Thyroid gland (tissue), 4 donors: Measurements from ENCODE around the gene SFT2D2. TPM values are rescaled to one million over a fixed set of nuclear protein-coding genes. Genes with fewer than 3 reads are reported as not detected.
A peak's percentile ranks its signal among the peaks of the same experiment; 100 is the strongest.

Source experiments
- DNase-seq, 2 donors: peaks; one replicate each; pipeline ENCODE4 v3.0.0-alpha.2; 2019
- H3K27ac ChIP-seq, 3 donors: fragments of 200-600 bp; sonication (generic); 1 replicate in 2 of 3; 2 replicates in 1 of 3; pipeline ENCODE4 v1.5.1; 2016 to 2019; ENCODE audit warnings: mild to moderate bottlenecking in 1 of 3, moderate library complexity in 1 of 3
- H3K27me3 ChIP-seq: fragments of 200-600 bp; sonication (generic); one replicate; pipeline ENCODE4 v1.5.1; 2019
- H3K36me3 ChIP-seq, 2 donors: fragments of 200-600 bp; sonication (generic); one replicate each; pipeline ENCODE4 v1.5.1; 2016 to 2019
- H3K4me1 ChIP-seq, 2 donors: fragments of 200-600 bp; sonication (generic); one replicate each; pipeline ENCODE4 v1.5.1; 2017 to 2019
- H3K4me3 ChIP-seq, 3 donors: fragments of 200-600 bp; sonication (generic); replicated peaks in 1 of 3; 1 replicate in 2 of 3; 2 replicates in 1 of 3; pipeline ENCODE4 v1.5.1; 2016; ENCODE audit warnings: mild to moderate bottlenecking in 1 of 3
- H3K9me3 ChIP-seq: fragments of 200-600 bp; sonication (generic); one replicate; pipeline ENCODE4 v1.5.1; 2017
- CTCF ChIP-seq, 6 experiments: fragments of 200-600 bp in 3 of 6; fragments of 450-650 bp in 3 of 6; sonication (generic) in 3 of 6; IDR thresholded peaks; one replicate each; pipeline ENCODE4 v1.5.1; 2016 to 2019; ENCODE audit warnings: antibody characterized with exemption in 6 of 6, mild to moderate bottlenecking in 2 of 6, inconsistent platforms in 1 of 6, moderate library complexity in 1 of 6
- POLR2A ChIP-seq, 2 donors: fragments of 450-650 bp; IDR thresholded peaks; one replicate each; pipeline ENCODE4 v1.6.1; 2017; ENCODE audit warnings: antibody characterized with exemption in 2 of 2, mild to moderate bottlenecking in 2 of 2, moderate library complexity in 1 of 2
- WGBS, 2 donors: methylation state at CpG; one replicate each; pipeline ENCODE4 v1.1.5; 2017; 5-methylcytosine and 5-hydroxymethylcytosine counted together
- intact Hi-C: fragments of 100-400 bp; cut with DNase I; formaldehyde crosslinking; loops from one replicate; pipeline ENCODE4 v1.15.1; 2023
- total RNA-seq, 4 donors: library from RNA; depleted of rRNA; stranded (reverse); fragments of >200 nt; gene quantifications; one replicate each; pipeline ENCODE4 v1.2.3, GENCODE V29; 2016

Gene SFT2D2
- total RNA-seq, 4 donors from 2014 or later = 41.2 to 72.3 (median 53.9) TPM

GRCh38 chr1:168223261-168223660 lies 2.5 kb upstream of the SFT2D2 start:
- no peak for TF ChIP-seq CTCF (IDR thresholded peaks at IDR 0.05)
- TF ChIP-seq POLR2A (IDR thresholded peaks at IDR 0.05) = no peak
- intact Hi-C loops = no loop called here
- Histone ChIP-seq H3K4me1 (peaks cover 7 to 14% of the 10 kb centered on the region in 2 donors), H3K36me3 (no peaks in the 10 kb centered on the region), H3K27me3 (no peaks in the 10 kb centered on the region), H3K4me3 (no peak overlapping the region), H3K27ac (no peak overlapping the region), H3K9me3 (no peaks in the 10 kb centered on the region)
- DNase-seq = no peak

DNA sequence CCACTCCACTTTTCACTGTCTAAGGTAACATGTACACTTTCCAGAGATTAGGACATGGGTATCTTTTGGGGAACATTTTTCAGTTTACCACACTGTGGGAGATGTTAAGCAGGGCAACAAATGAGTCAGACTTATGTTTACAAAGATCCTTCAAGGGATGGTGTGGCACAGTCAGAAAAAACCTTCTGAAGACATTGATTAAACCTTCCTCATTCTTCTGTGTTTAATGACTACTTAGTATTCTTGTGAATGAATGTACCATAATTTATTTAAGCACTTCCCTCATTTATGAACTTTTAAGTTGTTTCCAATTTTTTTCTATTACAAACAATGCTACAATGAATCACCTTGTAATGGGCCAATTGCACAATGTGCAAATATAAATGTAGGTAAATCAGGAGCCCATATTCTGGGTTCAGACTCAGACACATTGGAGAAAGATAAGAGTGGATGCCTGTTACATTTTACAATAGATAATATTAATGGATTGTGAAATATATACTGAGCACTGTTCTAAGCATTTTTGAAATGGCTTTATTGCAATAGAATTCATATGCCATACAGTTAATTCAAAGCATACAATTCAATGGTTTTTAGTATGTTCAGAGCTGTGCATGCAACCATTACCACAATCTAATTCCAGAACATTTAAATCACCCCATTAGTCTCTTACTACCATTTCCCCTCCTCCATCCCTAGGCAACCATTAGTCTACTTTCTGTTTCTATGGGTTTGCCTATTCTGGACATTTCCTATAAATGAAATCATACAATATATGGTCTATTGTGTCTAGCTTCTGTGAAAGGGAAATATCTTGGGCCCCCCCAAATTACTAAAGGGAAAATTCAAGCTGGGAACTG lies 1.9 kb upstream of the SFT2D2 start:
- intact Hi-C loops = no loop called here
- Histone ChIP-seq H3K4me1 (peaks cover 14 to 18% of the 10 kb centered on the region in 2 donors), H3K27me3 (no peaks in the 10 kb centered on the region), H3K9me3 (no peaks in the 10 kb centered on the region), H3K27ac (no peak overlapping the region), H3K36me3 (no peaks in the 10 kb centered on the region), H3K4me3 (no peak overlapping the region)
- TF ChIP-seq CTCF (IDR thresholded peaks at IDR 0.05) (no peak), POLR2A (IDR thresholded peaks at IDR 0.05) (no peak)
- no peak for DNase-seq

DNA sequence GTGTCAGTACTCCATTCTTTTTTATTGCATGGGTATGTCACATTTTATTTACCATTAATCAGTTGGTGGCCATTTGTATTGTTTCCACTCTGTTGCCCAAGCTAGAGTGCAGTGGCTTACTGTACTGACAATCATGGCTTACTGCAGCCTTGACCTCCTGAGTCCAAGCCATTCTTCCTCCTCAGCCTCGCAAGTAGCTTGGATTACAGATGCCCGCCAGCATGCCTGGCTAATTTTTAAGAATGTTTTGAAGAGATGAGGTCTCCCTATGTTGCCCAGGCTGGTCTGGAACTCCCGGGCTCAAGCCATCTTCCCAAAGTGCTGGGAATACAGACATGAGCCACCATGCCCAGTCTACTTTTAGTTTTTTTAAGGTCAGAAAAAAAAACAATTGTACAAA lies 813 bp upstream of the SFT2D2 start:
- Histone ChIP-seq H3K4me3 (peak overlapping the region in 1 of 3 donors; percentile 93), H3K36me3 (no peaks in the 10 kb centered on the region), H3K27me3 (no peaks in the 10 kb centered on the region), H3K9me3 (no peaks in the 10 kb centered on the region), H3K27ac (no peak overlapping the region), H3K4me1 (peaks cover 16 to 26% of the 10 kb centered on the region in 2 donors)
- DNase-seq = peak in 1 of 2 donors; percentile 15
- 56 to 67% methylated on average over 3 of the region's 3 CpGs for WGBS, 2 donors
- intact Hi-C loops = no loop called here
- TF ChIP-seq CTCF (IDR thresholded peaks at IDR 0.05) (no peak), POLR2A (IDR thresholded peaks at IDR 0.05) (no peak)

DNA sequence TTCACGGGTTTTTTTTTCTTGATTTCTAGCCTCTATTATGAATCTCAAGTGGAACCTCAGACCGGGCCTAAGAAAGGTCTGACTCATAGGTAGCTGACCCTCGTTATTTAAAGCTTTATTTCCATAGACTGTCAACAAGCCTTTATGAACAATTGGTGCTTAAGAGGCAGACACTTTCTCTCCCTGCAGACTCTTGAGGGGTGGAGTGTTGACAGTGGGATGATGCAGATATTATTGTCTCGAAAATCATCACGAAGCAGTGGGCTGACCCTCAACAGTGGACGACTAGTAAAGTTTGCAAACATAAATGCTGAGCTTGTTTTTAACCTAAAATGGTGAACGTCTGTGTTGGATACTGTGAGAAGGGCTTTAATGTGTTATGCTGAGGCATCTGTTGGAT lies 1.8 kb downstream of the SFT2D2 start:
- TF ChIP-seq CTCF (IDR thresholded peaks at IDR 0.05) = no peak
- TF ChIP-seq POLR2A (IDR thresholded peaks at IDR 0.05) = no peak
- Histone ChIP-seq H3K4me1 (peaks cover 16 to 26% of the 10 kb centered on the region in 2 donors), H3K27me3 (no peaks in the 10 kb centered on the region), H3K9me3 (no peaks in the 10 kb centered on the region), H3K4me3 (no peak overlapping the region), H3K27ac (peak overlapping the region in 1 of 3 donors; percentile 56), H3K36me3 (peaks cover 5 to 12% of the 10 kb centered on the region in 2 donors)
- 45 to 63% methylated on average over 7 of the region's 7 CpGs for WGBS, 2 donors
- intact Hi-C loops = no loop called here
- DNase-seq = no peak

DNA sequence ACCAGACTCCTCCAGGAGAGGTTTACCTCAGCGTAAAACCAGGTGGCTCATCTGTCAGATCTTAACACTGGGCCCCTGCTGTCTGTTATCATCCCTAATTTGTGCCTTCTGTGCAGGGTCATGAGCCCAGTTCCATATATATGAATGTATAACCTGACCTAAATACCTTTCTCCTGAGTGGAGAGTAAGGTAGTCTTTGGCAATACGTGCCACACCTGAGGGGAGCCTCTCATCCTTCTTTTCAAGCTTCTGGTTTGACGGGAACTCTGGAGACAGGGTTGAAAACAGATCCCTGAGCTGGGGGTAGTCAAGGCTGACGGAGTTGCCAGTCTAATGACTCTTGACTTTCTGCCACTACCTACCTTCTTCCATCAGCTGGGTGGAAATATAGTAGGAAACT lies 4.1 kb downstream of the SFT2D2 start:
- Histone ChIP-seq H3K9me3 (no peaks in the 10 kb centered on the region), H3K4me1 (peaks cover 23 to 25% of the 10 kb centered on the region in 2 donors), H3K4me3 (no peak overlapping the region), H3K27me3 (no peaks in the 10 kb centered on the region), H3K36me3 (peaks cover 8 to 21% of the 10 kb centered on the region in 2 donors), H3K27ac (no peak overlapping the region)
- TF ChIP-seq CTCF (IDR thresholded peaks at IDR 0.05) (no peak), POLR2A (IDR thresholded peaks at IDR 0.05) (no peak)
- no peak for DNase-seq
- intact Hi-C loops = no loop called here
- WGBS, 2 donors = 98 to 100% methylated on average over 4 of the region's 4 CpGs
